K562 treated with DMSO at 1 percent for 4 hours (cell line): ENCODE results near the gene CSE1L. TPM values are rescaled to one million over a fixed set of nuclear protein-coding genes. Genes with fewer than 3 reads are reported as not detected.

Experiments
- total RNA-seq: library from RNA; unstranded; fragments of 300-600 nt; gene quantifications from 2 replicates; pipeline ENCODE4 v1.2.3, GENCODE V29; 2022; ENCODE audit not compliant: insufficient read depth

Gene CSE1L, protein sequence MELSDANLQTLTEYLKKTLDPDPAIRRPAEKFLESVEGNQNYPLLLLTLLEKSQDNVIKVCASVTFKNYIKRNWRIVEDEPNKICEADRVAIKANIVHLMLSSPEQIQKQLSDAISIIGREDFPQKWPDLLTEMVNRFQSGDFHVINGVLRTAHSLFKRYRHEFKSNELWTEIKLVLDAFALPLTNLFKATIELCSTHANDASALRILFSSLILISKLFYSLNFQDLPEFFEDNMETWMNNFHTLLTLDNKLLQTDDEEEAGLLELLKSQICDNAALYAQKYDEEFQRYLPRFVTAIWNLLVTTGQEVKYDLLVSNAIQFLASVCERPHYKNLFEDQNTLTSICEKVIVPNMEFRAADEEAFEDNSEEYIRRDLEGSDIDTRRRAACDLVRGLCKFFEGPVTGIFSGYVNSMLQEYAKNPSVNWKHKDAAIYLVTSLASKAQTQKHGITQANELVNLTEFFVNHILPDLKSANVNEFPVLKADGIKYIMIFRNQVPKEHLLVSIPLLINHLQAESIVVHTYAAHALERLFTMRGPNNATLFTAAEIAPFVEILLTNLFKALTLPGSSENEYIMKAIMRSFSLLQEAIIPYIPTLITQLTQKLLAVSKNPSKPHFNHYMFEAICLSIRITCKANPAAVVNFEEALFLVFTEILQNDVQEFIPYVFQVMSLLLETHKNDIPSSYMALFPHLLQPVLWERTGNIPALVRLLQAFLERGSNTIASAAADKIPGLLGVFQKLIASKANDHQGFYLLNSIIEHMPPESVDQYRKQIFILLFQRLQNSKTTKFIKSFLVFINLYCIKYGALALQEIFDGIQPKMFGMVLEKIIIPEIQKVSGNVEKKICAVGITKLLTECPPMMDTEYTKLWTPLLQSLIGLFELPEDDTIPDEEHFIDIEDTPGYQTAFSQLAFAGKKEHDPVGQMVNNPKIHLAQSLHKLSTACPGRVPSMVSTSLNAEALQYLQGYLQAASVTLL
- 71.8 and 86.4 TPM in 2 replicates for total RNA-seq

DNA sequence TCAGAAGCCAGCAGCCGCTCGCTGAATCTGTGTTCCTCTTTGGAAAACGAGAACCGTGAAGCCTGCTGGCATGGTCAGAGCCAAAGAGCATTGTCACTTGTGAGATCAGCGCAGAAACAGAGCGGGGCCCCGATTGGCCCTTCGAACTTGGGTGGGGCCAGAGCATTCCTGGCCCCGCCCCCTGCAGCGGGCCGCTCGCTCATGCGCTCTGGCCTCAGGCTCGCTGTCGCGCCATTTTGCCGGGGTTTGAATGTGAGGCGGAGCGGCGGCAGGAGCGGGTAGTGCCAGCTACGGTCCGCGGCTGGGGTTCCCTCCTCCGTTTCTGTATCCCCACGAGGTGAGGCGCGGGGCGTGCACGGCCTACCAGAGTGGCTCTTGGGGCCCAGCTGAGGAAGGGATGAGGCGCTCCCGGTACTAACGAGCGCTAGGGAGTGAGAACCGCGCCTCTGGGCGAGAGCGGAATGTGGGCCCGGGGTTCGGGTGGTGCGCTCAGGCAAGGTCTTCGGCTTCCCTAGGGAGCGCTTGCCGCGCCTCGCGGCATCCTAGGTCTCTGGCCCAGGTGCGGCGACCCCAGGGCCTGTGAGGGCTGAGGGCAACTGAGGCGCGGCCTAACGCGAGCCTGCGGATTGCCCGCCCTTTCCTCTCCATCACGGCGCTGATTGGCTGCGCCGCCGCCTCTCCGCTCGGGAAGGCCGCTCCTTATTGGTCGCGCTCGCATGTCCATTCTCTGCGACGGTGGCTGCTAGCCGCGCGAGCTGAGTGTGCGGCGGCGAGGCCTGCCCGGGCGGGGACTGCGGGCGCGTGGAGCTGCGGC lies at the start of gene CSE1L:
Gene CSE1L (plus strand): TSS at position 226 of the 814 bp plus-strand sequence. CDS start 12,152 bp downstream, outside the sequence.

Other genes starting within 250 kb of the CSE1L start
- 17.1 and 21.6 TPM in 2 replicates for gene PREX1, start 218.3 kb upstream of the CSE1L start, total RNA-seq
- gene ARFGEF2, start 124.6 kb upstream of the CSE1L start, total RNA-seq: 10.9 and 11.8 TPM in 2 replicates
- 56.5 and 74.4 TPM in 2 replicates for gene STAU1, start 142.0 kb downstream of the CSE1L start, total RNA-seq
- gene DDX27, start 173.1 kb downstream of the CSE1L start, total RNA-seq: 37.4 and 44.6 TPM in 2 replicates
- gene ZNFX1, start 231.7 kb downstream of the CSE1L start, total RNA-seq: 5.2 and 7.2 TPM in 2 replicates